AG04449 (cell line): ENCODE results near the gene STIL.

ENCODE experiments used
- CTCF ChIA-PET: fragments of 350-600 bp; formaldehyde crosslinking; extraction: SDS; loops from one replicate; lab custom pipeline; 2021; ENCODE audit warnings: antibody characterized with exemption; lab: Yijun Ruan, JAX
- POLR2A ChIA-PET: fragments of 400-600, 350-600 bp; formaldehyde crosslinking; extraction: SDS; loops from one replicate; lab custom pipeline; 2020; ENCODE audit warnings: antibody characterized with exemption, inconsistent platforms; lab: Yijun Ruan, JAX
- DNase-seq: peaks from one replicate; pipeline ENCODE4 v3.0.0-alpha.2; 2010; ENCODE audit warnings: low read depth, low spot score
- H3K4me3 ChIP-seq: 2 replicates; pipeline ENCODE4 v1.5.1; 2011; ENCODE audit warnings: low read depth, mild to moderate bottlenecking, control low read depth, low read length
- TF ChIP-seq, protein P1 (sequence below): IDR thresholded peaks from one replicate; pipeline ENCODE4 v1.5.1; 2011; ENCODE audit warnings: mild to moderate bottlenecking, moderate library complexity, low read length, control low read depth, inconsistent platforms; ENCODE audit not compliant: insufficient read depth; ENCODE audit errors: missing control alignments

STIL gene

DNA sequence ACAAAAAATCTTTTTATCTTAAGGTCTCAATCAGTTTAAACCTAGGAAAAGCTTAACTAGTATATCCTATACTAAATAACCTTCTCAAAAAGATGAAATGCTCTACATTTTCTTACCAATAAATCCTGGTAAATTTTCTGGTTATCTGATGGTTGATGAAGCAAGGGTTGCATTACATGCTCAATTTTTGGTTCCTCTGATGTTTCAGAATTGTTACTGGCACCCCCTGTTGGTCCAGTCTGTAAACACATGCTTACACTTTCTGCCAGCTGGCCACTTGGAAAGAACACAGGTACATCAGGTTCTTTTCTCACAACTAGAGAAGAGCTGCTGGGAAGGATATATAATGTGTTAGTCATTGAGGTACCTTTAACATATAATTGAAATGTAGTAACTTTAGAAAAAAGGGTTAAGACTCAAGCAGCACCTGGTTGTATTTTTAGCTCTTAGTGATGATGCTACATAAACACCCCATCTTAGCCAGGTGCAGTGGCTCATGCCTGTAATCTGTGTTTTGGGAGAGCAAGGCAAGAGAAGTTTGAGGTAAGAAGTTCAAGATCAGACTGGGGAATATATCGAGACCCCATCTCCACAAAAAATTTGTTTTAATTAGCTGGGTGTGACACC is 51.0 kb downstream of the STIL start:
- ChIA-PET CTCF (interaction anchor here (0.6 to 10.3 kb wide), 31 partner anchors 8 to 173 kb away, joined by 3 to 131 read pairs (median 4); partner anchors contain the start of genes CMPK1 and PDZK1IP1), POLR2A (no interaction called here)
- TF ChIP-seq, protein P1, sequence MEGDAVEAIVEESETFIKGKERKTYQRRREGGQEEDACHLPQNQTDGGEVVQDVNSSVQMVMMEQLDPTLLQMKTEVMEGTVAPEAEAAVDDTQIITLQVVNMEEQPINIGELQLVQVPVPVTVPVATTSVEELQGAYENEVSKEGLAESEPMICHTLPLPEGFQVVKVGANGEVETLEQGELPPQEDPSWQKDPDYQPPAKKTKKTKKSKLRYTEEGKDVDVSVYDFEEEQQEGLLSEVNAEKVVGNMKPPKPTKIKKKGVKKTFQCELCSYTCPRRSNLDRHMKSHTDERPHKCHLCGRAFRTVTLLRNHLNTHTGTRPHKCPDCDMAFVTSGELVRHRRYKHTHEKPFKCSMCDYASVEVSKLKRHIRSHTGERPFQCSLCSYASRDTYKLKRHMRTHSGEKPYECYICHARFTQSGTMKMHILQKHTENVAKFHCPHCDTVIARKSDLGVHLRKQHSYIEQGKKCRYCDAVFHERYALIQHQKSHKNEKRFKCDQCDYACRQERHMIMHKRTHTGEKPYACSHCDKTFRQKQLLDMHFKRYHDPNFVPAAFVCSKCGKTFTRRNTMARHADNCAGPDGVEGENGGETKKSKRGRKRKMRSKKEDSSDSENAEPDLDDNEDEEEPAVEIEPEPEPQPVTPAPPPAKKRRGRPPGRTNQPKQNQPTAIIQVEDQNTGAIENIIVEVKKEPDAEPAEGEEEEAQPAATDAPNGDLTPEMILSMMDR, result peak; percentile 58
- no peak for DNase-seq
- no peak overlapping the region for H3K4me3 ChIP-seq

DNA sequence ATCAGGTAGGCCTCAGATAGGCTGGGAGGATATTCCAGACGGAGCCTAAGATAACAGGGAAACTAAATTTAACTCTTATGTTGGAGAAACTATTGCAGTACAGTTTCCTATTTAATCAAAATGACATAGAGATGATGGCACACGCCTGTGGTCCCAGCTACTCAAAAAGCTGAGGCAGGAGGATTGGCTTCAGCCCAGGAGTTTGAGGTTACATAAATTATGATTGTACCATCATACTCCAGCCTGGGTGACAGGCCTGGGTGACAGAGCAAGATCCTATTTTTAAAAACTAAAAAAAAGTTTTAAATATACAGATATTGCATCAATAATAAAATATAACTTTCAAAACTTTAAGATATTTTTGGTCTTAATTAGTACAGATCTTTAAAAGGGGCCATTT is 56.7 kb downstream of the STIL start:
- no peak overlapping the region for H3K4me3 ChIP-seq
- ChIA-PET POLR2A (no interaction called here), CTCF (interaction anchor here (1.3 to 10.3 kb wide), 2 partner anchors 16 to 80 kb away, joined by 3 to 131 read pairs; no protein-coding TSS in a partner anchor)
- TF ChIP-seq, protein P1, result no peak
- DNase-seq, result no peak

DNA sequence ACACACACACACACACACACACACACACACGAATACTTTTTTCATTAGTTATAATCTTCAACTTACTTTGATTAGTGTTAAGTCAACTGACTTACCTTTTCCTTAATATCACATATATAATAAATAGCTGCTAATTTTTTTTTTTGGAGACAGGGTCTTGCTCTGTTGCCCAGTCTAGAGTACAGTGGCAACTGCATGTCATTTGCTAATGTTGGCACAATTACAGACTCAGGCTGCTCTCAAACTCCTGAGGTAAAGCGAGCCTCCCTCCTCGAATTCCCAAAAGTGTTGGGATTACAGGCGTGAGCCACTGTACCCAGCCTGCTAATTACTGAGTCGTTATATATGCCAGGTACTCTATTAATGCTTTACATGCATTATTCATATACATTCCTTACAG is 61.2 kb downstream of the STIL start:
- ChIA-PET POLR2A (no interaction called here), CTCF (interaction anchor here (1.0 to 4.9 kb wide), 3 partner anchors 10 to 74 kb away, joined by 3 to 42 read pairs (median 3); no protein-coding TSS in a partner anchor)
- no peak for DNase-seq
- TF ChIP-seq, protein P1, result no peak
- H3K4me3 ChIP-seq, result no peak overlapping the region

DNA sequence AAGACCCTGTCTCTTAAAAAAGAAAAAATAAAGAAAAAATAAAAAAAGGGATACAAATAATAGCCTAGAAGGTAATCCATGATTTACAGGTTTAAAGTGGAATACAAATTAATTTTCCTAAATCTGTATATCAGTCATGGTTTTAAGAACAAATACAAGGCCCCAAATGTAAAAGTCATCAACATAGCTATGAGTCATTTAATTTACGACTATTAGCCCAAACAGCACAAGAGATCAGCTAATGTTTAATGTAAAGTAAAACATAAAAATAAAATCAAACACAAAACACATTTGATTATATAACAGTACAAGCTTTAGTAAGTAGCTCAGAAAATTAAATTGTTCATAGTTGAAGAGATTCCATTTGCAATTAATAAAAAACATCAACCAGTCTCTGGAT is 61.6 kb downstream of the STIL start:
- TF ChIP-seq, protein P1, result no peak
- H3K4me3 ChIP-seq, result no peak overlapping the region
- DNase-seq, result no peak
- ChIA-PET POLR2A (no interaction called here), CTCF (interaction anchor here (1.0 to 4.9 kb wide), 2 partner anchors 11 to 59 kb away, joined by 3 to 42 read pairs; no protein-coding TSS in a partner anchor)

DNA sequence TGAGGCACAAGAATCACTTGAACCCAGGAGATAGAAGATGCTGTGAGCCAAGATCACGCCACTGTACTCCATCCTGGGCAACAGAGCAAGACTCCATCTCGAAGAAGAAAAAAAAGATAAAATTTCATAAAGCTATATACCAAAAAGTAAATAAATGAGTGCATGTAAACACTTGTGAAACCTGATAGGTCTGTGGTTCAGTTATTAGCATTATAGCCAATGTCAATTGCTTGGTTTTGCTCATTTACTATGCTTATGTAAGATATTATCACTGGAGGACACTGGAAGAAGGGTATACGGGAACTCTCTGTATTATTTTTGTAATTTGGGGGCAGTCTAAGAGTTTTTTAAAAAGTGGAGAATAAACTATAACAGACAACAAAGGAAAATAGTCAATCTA is 64.2 kb downstream of the STIL start:
- ChIA-PET CTCF (interaction anchor here (4.9 kb wide), 1 partner anchor 13 kb away, joined by 42 read pairs; no protein-coding TSS in a partner anchor), POLR2A (no interaction called here)
- no peak overlapping the region for H3K4me3 ChIP-seq
- DNase-seq, result no peak
- TF ChIP-seq, protein P1, result no peak

DNA sequence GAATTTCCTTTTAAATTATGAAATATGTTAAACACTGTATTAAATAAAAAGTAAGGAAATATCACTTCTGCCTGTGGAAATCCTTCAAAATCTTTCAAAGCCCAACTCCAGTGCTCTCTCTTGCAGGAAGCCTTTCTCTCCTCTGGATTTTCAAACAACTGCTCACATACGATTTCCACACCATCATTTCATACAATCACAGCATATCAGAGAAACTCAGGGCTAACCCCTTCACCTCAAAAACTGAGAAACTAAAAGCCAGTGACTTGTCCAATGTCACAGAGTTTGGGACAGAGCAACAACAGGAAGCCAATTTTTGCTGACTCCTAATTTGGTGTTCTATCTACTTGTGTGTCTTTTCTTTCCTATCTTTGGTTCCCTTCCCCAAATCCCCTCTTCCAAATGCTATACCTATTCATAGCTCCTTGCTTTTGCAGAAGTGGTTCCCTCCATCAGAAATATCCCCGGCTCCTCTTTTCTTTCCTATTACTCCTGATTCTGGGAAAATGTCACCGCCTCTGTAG is 69.5 kb downstream of the STIL start:
- TF ChIP-seq, protein P1, result no peak
- no peak for DNase-seq
- ChIA-PET CTCF (interaction anchor here (0.8 kb wide), 1 partner anchor 65 kb away, joined by 3 read pairs; no protein-coding TSS in a partner anchor), POLR2A (no interaction called here)
- no peak overlapping the region for H3K4me3 ChIP-seq
